ENCODE measurements around the gene SCN7A. TPM values are rescaled to one million over a fixed set of nuclear protein-coding genes. Genes with fewer than 3 reads are reported as not detected.

The SCN7A gene
- total RNA-seq, 1 donor from 2014 or later: not detected

GRCh38 chr2:166519391-166519962 lies 25.4 kb upstream of the SCN7A start:
- ChIA-PET CTCF (no interaction called here), POLR2A (no interaction called here)

GRCh38 chr2:166518634-166519390 lies 24.8 kb upstream of the SCN7A start:
- H3K9me3 Mint-ChIP-seq: no peaks in the 10 kb centered on the region
- DNase-seq (no peak), ATAC-seq (ENCODE audit: low read depth) (no peak)
- intact Hi-C loops (cut with micrococcal nuclease): no loop called here
- no peaks in the 10 kb centered on the region for H3K36me3 Mint-ChIP-seq (ENCODE audit: low read depth)
- H3K27me3 Mint-ChIP-seq: no peaks in the 10 kb centered on the region
- ChIA-PET CTCF (no interaction called here), POLR2A (no interaction called here)
- TF ChIP-seq CTCF (IDR thresholded peaks at IDR 0.05): no peak
- no peak overlapping the region for H3K27ac Mint-ChIP-seq
- H3K4me1 Mint-ChIP-seq: no peaks in the 10 kb centered on the region
- H3K4me3 Mint-ChIP-seq: no peak overlapping the region

More at GRCh38 chr2:166519391-166519962, 25.4 kb upstream of the SCN7A start:
- H3K9me3 Mint-ChIP-seq: no peaks in the 10 kb centered on the region
- H3K4me3 Mint-ChIP-seq: no peak overlapping the region
- intact Hi-C loops (cut with micrococcal nuclease): no loop called here
- no peaks in the 10 kb centered on the region for H3K4me1 Mint-ChIP-seq
- no peaks in the 10 kb centered on the region for H3K27me3 Mint-ChIP-seq
- H3K27ac Mint-ChIP-seq: no peak overlapping the region
- ATAC-seq (ENCODE audit: low read depth) (no peak), DNase-seq (no peak)
- H3K36me3 Mint-ChIP-seq (ENCODE audit: low read depth): no peaks in the 10 kb centered on the region
- no peak for TF ChIP-seq CTCF (IDR thresholded peaks at IDR 0.05)

DNA sequence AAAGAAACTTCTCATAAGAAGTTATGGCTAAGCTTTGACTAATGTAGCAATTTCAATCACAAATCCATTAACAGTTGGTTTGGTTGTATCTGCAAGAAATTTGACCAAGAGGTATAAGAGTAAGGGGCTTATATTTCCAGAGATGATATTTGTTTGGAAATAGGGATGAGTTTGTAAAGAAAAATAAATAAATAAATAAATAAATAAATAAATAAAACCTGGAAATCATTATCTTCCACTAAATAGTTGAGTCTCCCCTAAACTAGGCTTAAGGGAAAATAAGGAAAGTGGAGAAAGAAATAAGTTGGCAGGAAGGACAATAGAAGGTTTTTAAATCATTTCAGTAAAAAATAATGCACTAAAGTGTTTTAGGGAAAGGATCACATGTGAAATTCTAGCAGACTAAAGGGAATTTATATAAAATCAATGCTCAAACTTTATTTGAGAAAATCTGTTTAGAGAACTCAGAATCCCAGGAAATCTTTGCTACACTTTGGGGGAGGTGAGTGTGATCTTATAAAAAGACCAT lies 23.5 kb upstream of the SCN7A start:
- no peaks in the 10 kb centered on the region for H3K4me1 Mint-ChIP-seq
- TF ChIP-seq CTCF (IDR thresholded peaks at IDR 0.05): no peak
- POLR2A ChIA-PET: no interaction called here
- no peak overlapping the region for H3K27ac Mint-ChIP-seq
- CTCF ChIA-PET: no interaction called here
- no peak overlapping the region for H3K4me3 Mint-ChIP-seq
- ATAC-seq (ENCODE audit: low read depth) (no peak), DNase-seq (no peak)
- H3K36me3 Mint-ChIP-seq (ENCODE audit: low read depth): no peaks in the 10 kb centered on the region
- no peaks in the 10 kb centered on the region for H3K27me3 Mint-ChIP-seq
- intact Hi-C loops (cut with micrococcal nuclease): no loop called here
- H3K9me3 Mint-ChIP-seq: no peaks in the 10 kb centered on the region

DNA sequence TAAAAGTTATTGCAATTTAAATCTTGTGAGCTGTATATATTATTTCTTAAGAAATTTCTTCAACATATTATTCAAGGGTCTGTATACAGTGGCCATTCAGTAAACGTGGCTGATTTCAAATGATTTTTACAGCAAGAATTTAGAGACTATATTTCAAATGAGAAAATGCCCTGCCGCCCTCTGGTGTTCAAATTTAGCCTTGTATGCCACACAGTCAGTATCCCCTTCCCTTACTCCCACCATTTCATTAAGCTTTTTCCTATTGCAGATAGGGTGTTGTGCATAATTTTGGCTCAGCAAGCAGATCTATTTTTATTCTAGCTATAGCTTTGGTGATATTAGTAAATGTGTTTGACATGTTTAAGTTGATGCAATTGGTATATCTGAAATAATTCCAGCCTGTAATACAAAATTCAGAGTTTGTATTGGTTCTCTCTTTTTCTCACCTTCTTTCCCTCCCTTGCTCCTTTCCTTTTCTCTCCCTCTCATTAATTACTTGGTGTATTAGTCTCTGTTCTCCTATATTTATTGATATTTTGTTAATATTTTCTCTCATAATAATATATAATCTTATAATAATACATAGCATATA lies 22.8 kb upstream of the SCN7A start:
- POLR2A ChIA-PET: no interaction called here
- TF ChIP-seq CTCF (IDR thresholded peaks at IDR 0.05): no peak
- intact Hi-C loops (cut with micrococcal nuclease): no loop called here
- no peak for ATAC-seq (ENCODE audit: low read depth)
- DNase-seq: no peak
- Mint-ChIP-seq H3K27ac (no peak overlapping the region), H3K27me3 (no peaks in the 10 kb centered on the region), H3K4me3 (no peak overlapping the region), H3K36me3 (ENCODE audit: low read depth) (no peaks in the 10 kb centered on the region), H3K4me1 (no peaks in the 10 kb centered on the region), H3K9me3 (no peaks in the 10 kb centered on the region)
- CTCF ChIA-PET: interaction anchor here (1.3 kb wide), 1 partner anchor 8 kb away, joined by 3 read pairs; no protein-coding TSS in a partner anchor

DNA sequence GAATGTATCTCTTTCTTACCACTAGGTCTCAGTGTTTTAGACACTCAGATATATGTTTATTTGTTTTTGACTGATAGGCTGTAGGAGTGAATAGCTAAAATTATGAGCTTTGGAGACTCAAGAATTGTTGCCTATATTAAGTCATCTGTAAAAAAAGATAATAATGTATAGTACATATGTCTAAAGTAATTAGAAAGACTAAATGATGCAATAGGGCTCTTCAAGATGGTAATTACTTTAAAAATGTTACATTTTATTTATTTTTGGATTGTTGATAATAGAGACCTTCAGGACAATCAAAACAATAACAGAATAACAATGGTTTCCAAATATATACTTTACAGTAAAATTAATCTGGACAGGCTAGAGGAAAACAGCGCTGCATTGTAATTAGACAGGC lies 19.9 kb upstream of the SCN7A start:
- CTCF ChIA-PET: no interaction called here
- Mint-ChIP-seq H3K27ac (no peak overlapping the region), H3K4me3 (no peak overlapping the region), H3K9me3 (no peaks in the 10 kb centered on the region), H3K36me3 (ENCODE audit: low read depth) (no peaks in the 10 kb centered on the region), H3K4me1 (no peaks in the 10 kb centered on the region), H3K27me3 (no peaks in the 10 kb centered on the region)
- DNase-seq (no peak), ATAC-seq (ENCODE audit: low read depth) (no peak)
- intact Hi-C loops (cut with micrococcal nuclease): no loop called here
- TF ChIP-seq CTCF (IDR thresholded peaks at IDR 0.05): no peak
- POLR2A ChIA-PET: no interaction called here

Measured in activated B cell treated with CpG ODN at 0.5 μM for 24 hours (primary cell).